Measurements from ENCODE around the gene ETNK1.
"Not testable (repeated sequence)": the region's sequence is repeated elsewhere in the genome, so short reads cannot be mapped to it uniquely, and the experiment has no call there.

The ETNK1 gene

GRCh38 chr12:22686193-22686592, 61.2 kb downstream of the ETNK1 start:
- no peaks in the 10 kb centered on the region for H3K27me3 ChIP-seq
- no peaks in the 10 kb centered on the region for H3K9me3 ChIP-seq
- no peak for DNase-seq
- peaks cover 11% of the 10 kb centered on the region for H3K36me3 ChIP-seq
- TF ChIP-seq CTCF (IDR thresholded peaks at IDR 0.05; ENCODE audit: low read depth, low read length), result no peak
- H3K4me3 ChIP-seq (ENCODE audit: low read depth, low read length), result no peak overlapping the region
- no peaks in the 10 kb centered on the region for H3K4me1 ChIP-seq

GRCh38 chr12:22687361-22688076, 62.5 kb downstream of the ETNK1 start:
- no peak overlapping the region for H3K4me3 ChIP-seq (ENCODE audit: low read depth, low read length)
- H3K9me3 ChIP-seq, result no peaks in the 10 kb centered on the region
- no peaks in the 10 kb centered on the region for H3K27me3 ChIP-seq
- no peak for TF ChIP-seq CTCF (IDR thresholded peaks at IDR 0.05; ENCODE audit: low read depth, low read length)
- peaks cover 11% of the 10 kb centered on the region for H3K36me3 ChIP-seq
- H3K4me1 ChIP-seq, result no peaks in the 10 kb centered on the region
- no peak for DNase-seq

- no peaks in the 10 kb centered on the region for H3K9me3 ChIP-seq
- no peak overlapping the region for H3K4me3 ChIP-seq (ENCODE audit: low read depth, low read length)
- no peaks in the 10 kb centered on the region for H3K4me1 ChIP-seq
- peaks cover 5% of the 10 kb centered on the region for H3K36me3 ChIP-seq
- no peaks in the 10 kb centered on the region for H3K27me3 ChIP-seq
- TF ChIP-seq CTCF (IDR thresholded peaks at IDR 0.05; ENCODE audit: low read depth, low read length), result no peak
- no peak for DNase-seq
Measured at GRCh38 chr12:22689876-22690275, 64.9 kb downstream of the ETNK1 start.

GRCh38 chr12:22691319-22691718, 66.3 kb downstream of the ETNK1 start:
- no peaks in the 10 kb centered on the region; the same call in 1 of the 2 replicates for H3K36me3 ChIP-seq
- no peaks in the 10 kb centered on the region for H3K4me1 ChIP-seq
- no peak overlapping the region for H3K4me3 ChIP-seq (ENCODE audit: low read depth, low read length)
- H3K9me3 ChIP-seq, result no peaks in the 10 kb centered on the region
- no peak for DNase-seq
- TF ChIP-seq CTCF (IDR thresholded peaks at IDR 0.05; ENCODE audit: low read depth, low read length), result no peak
- H3K27me3 ChIP-seq, result no peaks in the 10 kb centered on the region

GRCh38 chr12:22692467-22692866, 67.5 kb downstream of the ETNK1 start:
- not testable (repeated sequence) for H3K27me3 ChIP-seq; DNase-seq; H3K9me3 ChIP-seq; H3K4me3 ChIP-seq (ENCODE audit: low read depth, low read length); H3K36me3 ChIP-seq; H3K4me1 ChIP-seq

GRCh38 chr12:22692964-22693555, 68.1 kb downstream of the ETNK1 start:
- no peak overlapping the region for H3K4me3 ChIP-seq (ENCODE audit: low read depth, low read length)
- DNase-seq, result peak; percentile 13
- no peaks in the 10 kb centered on the region; the same call in 1 of the 2 replicates for H3K36me3 ChIP-seq
- H3K27me3 ChIP-seq, result no peaks in the 10 kb centered on the region
- no peaks in the 10 kb centered on the region for H3K4me1 ChIP-seq
- no peaks in the 10 kb centered on the region for H3K9me3 ChIP-seq
- no peak for TF ChIP-seq CTCF (IDR thresholded peaks at IDR 0.05; ENCODE audit: low read depth, low read length)

Data from BE2C (cell line).